NCI-H69 (cell line): ENCODE results near the gene SHPK.
A peak's percentile ranks its signal among the peaks of the same experiment; 100 is the strongest.

Experiments used
- DNase-seq: peaks from one replicate; lab custom pipeline; 2025; lab: John Stamatoyannopoulos, UW

The SHPK gene

GRCh38 chr17:3627769-3628167, 8.3 kb downstream of the SHPK start:
- no peak for DNase-seq

- no peak for DNase-seq
Measured at GRCh38 chr17:3626831-3627768, 8.9 kb downstream of the SHPK start.

- no peak for DNase-seq
Measured at GRCh38 chr17:3622977-3623594, 13.0 kb downstream of the SHPK start.

- DNase-seq = no peak
Measured at GRCh38 chr17:3621146-3621720, 14.8 kb downstream of the SHPK start.

GRCh38 chr17:3615160-3615870, 20.7 kb downstream of the SHPK start:
- DNase-seq = no peak

- no peak for DNase-seq
Measured at GRCh38 chr17:3613124-3613523, 22.9 kb downstream of the SHPK start.

- no peak for DNase-seq
Measured at GRCh38 chr17:3610523-3610922, 25.5 kb downstream of the SHPK start.

GRCh38 chr17:3609689-3610088, 26.4 kb downstream of the SHPK start:
- no peak for DNase-seq

GRCh38 chr17:3603870-3604259, 32.2 kb downstream of the SHPK start:
- DNase-seq = no peak

- DNase-seq = no peak
Measured at GRCh38 chr17:3603119-3603869, 32.8 kb downstream of the SHPK start.

GRCh38 chr17:3602499-3602898, 33.6 kb downstream of the SHPK start:
- peak; percentile 47 for DNase-seq

GRCh38 chr17:3600529-3601205, 35.4 kb downstream of the SHPK start:
- DNase-seq = no peak

- no peak for DNase-seq
Measured at GRCh38 chr17:3598078-3598477, 38.0 kb downstream of the SHPK start.

- no peak for DNase-seq
Measured at GRCh38 chr17:3596804-3597464, 39.1 kb downstream of the SHPK start.

GRCh38 chr17:3594976-3595375, 41.1 kb downstream of the SHPK start:
- DNase-seq = no peak

GRCh38 chr17:3594051-3594800, 41.8 kb downstream of the SHPK start:
- DNase-seq = no peak

- DNase-seq = no peak
Measured at GRCh38 chr17:3593384-3593783, 42.7 kb downstream of the SHPK start.

GRCh38 chr17:3592216-3592860, 43.7 kb downstream of the SHPK start:
- no peak for DNase-seq

- no peak for DNase-seq
Measured at GRCh38 chr17:3590768-3591167, 45.3 kb downstream of the SHPK start.
